ENCODE measurements around the gene DEFB116. TPM values are rescaled to one million over a fixed set of nuclear protein-coding genes. Genes with fewer than 3 reads are reported as not detected.
"Not testable (repeated sequence)": the region's sequence is repeated elsewhere in the genome, so short reads cannot be mapped to it uniquely, and the experiment has no call there.

Gene DEFB116, protein sequence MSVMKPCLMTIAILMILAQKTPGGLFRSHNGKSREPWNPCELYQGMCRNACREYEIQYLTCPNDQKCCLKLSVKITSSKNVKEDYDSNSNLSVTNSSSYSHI
- total RNA-seq: not detected
- long read RNA-seq, donor 1: 0 reads
- long read RNA-seq, donor 2: 0 reads

- intact Hi-C loops (cut with DNase I): no loop called here
- no peak for DNase-seq (ENCODE audit: low spot score)
Observed at GRCh38 chr20:31308535-31309162, at the start of gene DEFB116. TSS of gene DEFB116 (minus strand) at chr20:31308585. CDS start at chr20:31308585, 0 bp downstream.

GRCh38 chr20:31355981-31356380 is 47.6 kb upstream of the DEFB116 start:
- intact Hi-C loops (cut with DNase I): loop anchor here in 1 of 2 donors (10.0 kb wide), 1 partner anchor 1531 kb away; no protein-coding TSS in a partner anchor
- no peak for DNase-seq (ENCODE audit: low spot score)

DNA sequence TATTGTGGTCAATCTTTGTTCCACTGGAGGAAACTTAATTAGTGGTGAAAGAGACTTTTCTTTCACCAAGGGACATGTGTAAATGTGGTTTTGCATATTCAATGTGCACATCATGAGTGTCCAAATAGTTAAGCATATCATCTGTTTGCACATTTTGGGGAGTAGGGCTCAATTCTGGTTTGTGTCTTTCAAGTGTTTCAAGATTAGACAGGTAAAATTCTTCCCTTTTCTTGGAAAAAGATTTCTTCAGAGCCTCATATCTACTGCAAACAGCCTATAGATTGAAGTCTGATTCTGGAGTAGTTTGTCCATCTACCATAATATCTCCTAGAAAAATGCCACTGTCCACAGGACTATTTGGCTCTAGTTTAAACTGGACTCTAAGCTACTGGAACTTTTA is 33.1 kb upstream of the DEFB116 start:
- DNase-seq (ENCODE audit: low spot score): no peak
- intact Hi-C loops (cut with DNase I): no loop called here

- no peak for DNase-seq (ENCODE audit: low spot score)
- intact Hi-C loops (cut with DNase I): no loop called here
Observed at GRCh38 chr20:31330893-31331292, 22.5 kb upstream of the DEFB116 start.

- DNase-seq (ENCODE audit: low spot score): no peak
- intact Hi-C loops (cut with DNase I): no loop called here
Observed at GRCh38 chr20:31322504-31322903, 14.1 kb upstream of the DEFB116 start.

DNA sequence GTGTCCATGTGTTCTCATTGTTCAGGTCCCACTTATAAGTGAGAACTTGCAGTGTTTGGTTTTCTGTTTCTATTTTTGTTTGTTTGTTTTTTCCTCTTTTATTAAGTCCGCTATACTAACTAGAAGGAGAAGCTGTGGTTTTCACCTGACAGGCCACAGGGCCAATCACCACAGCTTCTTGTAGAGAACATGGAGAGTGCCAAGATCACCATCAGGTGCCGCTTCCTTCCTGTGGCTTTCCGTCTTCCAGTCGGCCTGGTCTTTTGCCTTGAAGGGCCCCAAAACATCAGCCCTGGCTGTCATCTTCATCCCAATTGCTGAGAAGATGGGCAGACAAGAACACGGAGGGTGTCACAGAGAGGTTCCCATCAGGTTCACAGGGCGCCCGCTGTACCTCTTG is 23.4 kb downstream of the DEFB116 start:
- DNase-seq (ENCODE audit: low spot score); intact Hi-C loops (cut with DNase I): not testable (repeated sequence)

DNA sequence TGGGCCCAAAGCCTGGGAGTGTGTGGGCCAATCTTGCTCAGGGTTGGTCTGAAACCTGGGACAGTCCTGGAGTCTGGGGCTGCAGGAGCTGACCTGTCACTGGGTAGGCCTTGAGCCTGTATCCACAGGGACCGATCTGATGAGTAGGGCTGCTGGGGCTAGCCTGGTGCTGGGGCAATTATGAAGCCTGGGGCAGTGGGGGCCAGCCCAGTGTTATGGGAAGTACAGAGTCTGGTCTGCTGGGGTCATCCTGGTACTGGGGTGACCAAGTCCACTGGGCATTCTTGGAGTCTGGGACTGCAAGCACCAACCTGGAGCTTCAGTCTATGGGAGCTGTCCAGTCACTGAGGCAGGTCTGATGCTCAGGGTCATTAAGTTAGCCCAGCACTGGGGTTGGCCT is 30.2 kb downstream of the DEFB116 start:
- intact Hi-C loops (cut with DNase I): no loop called here
- no peak for DNase-seq (ENCODE audit: low spot score)

DNA sequence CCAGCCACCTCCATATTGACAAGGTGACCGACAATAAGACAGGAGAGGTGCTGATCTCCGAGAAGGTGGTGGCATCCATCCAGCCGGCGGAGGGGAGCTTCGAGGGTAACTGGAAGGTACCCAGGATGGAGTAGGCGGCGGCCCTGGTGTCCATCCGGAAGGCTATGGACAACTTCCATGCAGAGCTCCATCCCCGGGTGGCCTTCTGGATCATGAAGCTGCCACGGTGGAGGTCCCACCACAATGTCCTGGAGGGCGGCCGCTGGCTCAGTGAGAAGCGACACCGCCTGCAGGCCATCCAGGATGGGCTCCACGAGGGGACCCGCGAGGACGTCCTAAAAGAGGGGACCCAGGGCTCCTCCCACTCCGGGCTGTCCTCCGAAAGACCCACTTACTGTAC is 33.9 kb downstream of the DEFB116 start:
- intact Hi-C loops (cut with DNase I): no loop called here
- DNase-seq (ENCODE audit: low spot score): no peak

- intact Hi-C loops (cut with DNase I): no loop called here
- no peak for DNase-seq (ENCODE audit: low spot score)
Observed at GRCh38 chr20:31260326-31260932, 48.0 kb downstream of the DEFB116 start.

- intact Hi-C loops (cut with DNase I): no loop called here
- no peak for DNase-seq (ENCODE audit: low spot score)
Observed at GRCh38 chr20:31257364-31257763, 51.0 kb downstream of the DEFB116 start, which contains the start of gene DEFB115. TSS of gene DEFB115 (plus strand) at chr20:31257664. CDS start at chr20:31257664, 0 bp downstream.

DNA sequence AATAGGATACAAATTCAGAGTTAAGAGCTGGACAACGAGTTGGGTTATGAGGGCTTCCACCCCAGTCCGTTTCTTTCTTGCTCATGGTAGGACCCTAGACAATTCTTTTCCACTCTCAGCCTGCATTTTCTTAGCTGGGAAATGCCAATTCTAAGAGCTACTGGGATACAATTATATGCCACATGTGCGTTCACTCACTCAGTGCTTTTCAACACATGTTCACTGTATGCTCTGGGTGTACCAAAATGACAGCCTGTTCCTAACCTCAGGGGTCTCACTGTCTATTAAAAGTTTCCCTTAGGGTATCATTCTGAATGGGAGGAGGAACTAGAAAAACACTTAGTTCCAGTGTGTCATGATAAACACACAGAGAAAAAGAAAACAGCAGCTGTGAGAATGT is 51.4 kb downstream of the DEFB116 start:
- intact Hi-C loops (cut with DNase I): no loop called here
- DNase-seq (ENCODE audit: low spot score): no peak

Other genes with a start within 250 kb of the DEFB116 start
- gene DEFB115, start 50.9 kb downstream of the DEFB116 start, total RNA-seq: not detected
- gene DEFB118, start 60.0 kb upstream of the DEFB116 start, total RNA-seq: not detected
- not detected for gene DEFB119, start 82.0 kb upstream of the DEFB116 start, total RNA-seq
- not detected for gene DEFB121, start 97.6 kb upstream of the DEFB116 start, total RNA-seq
- gene DEFB123, start 132.0 kb upstream of the DEFB116 start, total RNA-seq: not detected
- gene DEFB124, start 166.5 kb upstream of the DEFB116 start, total RNA-seq: 1 to 10 TPM in 1 of 2 donors, under 1 TPM in 1; 0.76 to 2.9 TPM
- 1 to 10 TPM; 5.2 to 6.7 TPM for gene REM1, start 166.7 kb upstream of the DEFB116 start, total RNA-seq
- 100 to 1,000 TPM; 118 TPM for gene HM13, start 205.9 kb upstream of the DEFB116 start, total RNA-seq

All from posterior vena cava (tissue), 2 donors.